K562 (cell line): ENCODE data around the gene SPATA45. TPM values are rescaled to one million over a fixed set of nuclear protein-coding genes. Genes with fewer than 3 reads are reported as not detected.

ENCODE experiments used
- ATF6 ChIP-seq: sonication (generic); formaldehyde crosslinking; IDR thresholded peaks from 2 replicates; pipeline ENCODE4 v1.4.0; 2020; ENCODE audit warnings: mild to moderate bottlenecking, missing genetic modification reagents
- BCOR ChIP-seq: fragments of 450-650 bp; IDR thresholded peaks from 2 replicates; pipeline ENCODE4 v1.6.1; 2016
- CBX8 ChIP-seq: fragments of 200-600 bp; sonication (generic); IDR thresholded peaks from 2 replicates; pipeline ENCODE4 v1.6.1; 2012; ENCODE audit warnings: borderline replicate concordance, mixed run types, low read depth, mild to moderate bottlenecking, moderate library complexity, mixed read lengths, low read length, control low read depth, inconsistent platforms; ENCODE audit not compliant: poor library complexity, severe bottlenecking; ENCODE audit errors: extremely low read depth
- CGGBP1 ChIP-seq: fragments of 250-450 bp; sonication (Bioruptor Pico); IDR thresholded peaks from 2 replicates; pipeline ENCODE4 v1.9.0; 2021; ENCODE audit warnings: mild to moderate bottlenecking
- L3MBTL2 ChIP-seq: fragments of 450-650 bp; IDR thresholded peaks from 2 replicates; pipeline ENCODE4 v1.6.1; 2016; ENCODE audit warnings: mild to moderate bottlenecking, moderate library complexity
- NFIC ChIP-seq: fragments of 450-650 bp; IDR thresholded peaks from 2 replicates; pipeline ENCODE4 v1.6.1; 2017; ENCODE audit warnings: mild to moderate bottlenecking, inconsistent platforms
- NR3C1 ChIP-seq: sonication (generic); formaldehyde crosslinking; IDR thresholded peaks from 2 replicates; pipeline ENCODE4 v1.8.1; 2022; ENCODE audit warnings: missing genetic modification reagents
- SAP30 ChIP-seq: fragments of 200-600 bp; sonication (generic); IDR thresholded peaks from 2 replicates; pipeline ENCODE4 v1.6.1; 2012; ENCODE audit warnings: borderline replicate concordance, low read depth, mild to moderate bottlenecking, moderate library complexity, low read length, control low read depth, inconsistent platforms; ENCODE audit not compliant: insufficient read depth, poor library complexity, severe bottlenecking
- SRSF3 ChIP-seq: fragments of 200-400 bp; formaldehyde crosslinking; IDR thresholded peaks from 2 replicates; pipeline ENCODE4 v1.6.1; 2016; ENCODE audit warnings: mild to moderate bottlenecking, low read length, moderate library complexity; ENCODE audit not compliant: insufficient read depth
- TEAD1 ChIP-seq, 2 experiments: fragments of 450-650 bp in 1 of 2; sonication (generic) in 1 of 2; formaldehyde crosslinking; IDR thresholded peaks; 2 replicates each; pipeline versions ENCODE4 v1.4.0 to v1.8.0; 2020 to 2022; ENCODE audit warnings: mild to moderate bottlenecking in 2 of 2, missing genetic modification reagents in 1 of 2
- YY1 ChIP-seq, 3 experiments: IDR thresholded peaks; 2 replicates each; pipeline ENCODE4 v1.6.1; 2011; ENCODE audit warnings: low read length in 2 of 3, mild to moderate bottlenecking in 2 of 3, moderate library complexity in 2 of 3, borderline replicate concordance in 1 of 3, control low read depth in 1 of 3, low read depth in 1 of 3; ENCODE audit not compliant: insufficient read depth in 3 of 3, insufficient replicate concordance in 2 of 3, control insufficient read depth in 1 of 3, insufficient read length in 1 of 3; ENCODE audit errors: extremely low read depth in 1 of 3
- ZFX ChIP-seq: sonication (generic); formaldehyde crosslinking; IDR thresholded peaks from 2 replicates; pipeline ENCODE4 v1.8.0; 2022; ENCODE audit warnings: mild to moderate bottlenecking, missing genetic modification reagents, moderate library complexity
- ZNF175 ChIP-seq: fragments of 200-800 bp; sonication (Bioruptor generic); IDR thresholded peaks from 2 replicates; pipeline ENCODE4 v1.6.1; 2016; ENCODE audit warnings: low read depth, mild to moderate bottlenecking, missing genetic modification characterization, missing compliant biosample characterization
- ZNF431 ChIP-seq: sonication (generic); formaldehyde crosslinking; IDR thresholded peaks from 2 replicates; pipeline ENCODE4 v1.8.0; 2022; ENCODE audit warnings: mild to moderate bottlenecking, missing genetic modification reagents
- ZNF609 ChIP-seq: sonication (generic); formaldehyde crosslinking; IDR thresholded peaks from 2 replicates; pipeline ENCODE4 v1.8.1; 2023; ENCODE audit warnings: missing genetic modification reagents, mild to moderate bottlenecking, borderline replicate concordance
- polyA plus RNA-seq, 8 experiments: library from polyadenylated mRNA; depleted of rRNA in 4 of 8; stranded (reverse) in 5 of 8; unstranded in 3 of 8; fragments of >200 nt; fragmentation: Nextera tagmentation in 2 of 8; fragmentation: Illumina TruSeq in 1 of 8; extraction: Ambion mirVana in 2 of 8; extraction: Trizol in 1 of 8; gene quantifications; 2 replicates each; pipeline versions ENCODE4 v1.2.1 to v1.2.3, GENCODE V29; 2011 to 2014; ENCODE audit warnings: inconsistent platforms in 1 of 8, missing spikeins in 1 of 8
- total RNA-seq, 7 experiments: library from RNA; depleted of rRNA in 6 of 7; stranded (reverse); fragments of >200 nt in 6 of 7; fragmentation: Illumina TruSeq in 2 of 7; extraction: Trizol in 2 of 7; gene quantifications; 2 replicates each; pipeline versions ENCODE4 v1.2.1 to v1.2.3, GENCODE V29; 2011 to 2021; ENCODE audit warnings: low replicate concordance in 1 of 7
- TF ChIP-seq, protein P1 (sequence below): fragments of 250-450 bp; sonication (Bioruptor Pico); IDR thresholded peaks from 2 replicates; pipeline ENCODE4 v1.8.0; 2021; ENCODE audit warnings: borderline replicate concordance, mild to moderate bottlenecking, moderate library complexity; ENCODE audit not compliant: poor library complexity, severe bottlenecking

The SPATA45 gene
- total and polyA plus RNA-seq, 9 of the 15 experiments (the other 6 are each of a cell fraction or from before 2014, with no cell fraction given) = 0.18 TPM; not detected in 8

- TF ChIP-seq ATF6 (CRISPR knock-in tag) = peak; percentile 81; the same call in 1 of the 2 replicates
- no peak for TF ChIP-seq ZNF609
- TF ChIP-seq ZNF175 (CRISPR knock-in tag) = peak; percentile 11; the same call in 1 of the 2 replicates
- peak; percentile 34 for TF ChIP-seq L3MBTL2
- no peak for TF ChIP-seq CBX8
- TF ChIP-seq ZNF431 (CRISPR knock-in tag) = no peak; the same call in 1 of the 2 replicates
- no peak for TF ChIP-seq BCOR
- TF ChIP-seq NR3C1 = peak; percentile 37; the same call in 1 of the 2 replicates
- TF ChIP-seq, protein P1, sequence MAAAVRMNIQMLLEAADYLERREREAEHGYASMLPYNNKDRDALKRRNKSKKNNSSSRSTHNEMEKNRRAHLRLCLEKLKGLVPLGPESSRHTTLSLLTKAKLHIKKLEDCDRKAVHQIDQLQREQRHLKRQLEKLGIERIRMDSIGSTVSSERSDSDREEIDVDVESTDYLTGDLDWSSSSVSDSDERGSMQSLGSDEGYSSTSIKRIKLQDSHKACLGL = no peak
- TF ChIP-seq YY1 (IDR thresholded peaks at IDR 0.05; ENCODE audit: borderline replicate concordance in 1 of 3, control insufficient read depth in 1 of 3, extremely low read depth in 1 of 3, insufficient read depth in 3 of 3, insufficient read length in 1 of 3, insufficient replicate concordance in 2 of 3, low read depth in 1 of 3, low read length in 2 of 3) = peak in 1 of 3 experiments; percentile 27
- no peak for TF ChIP-seq CGGBP1 (CRISPR knock-in tag)
- peak; percentile 15 for TF ChIP-seq SAP30
- no peak for TF ChIP-seq NFIC
- TF ChIP-seq SRSF3 = 0 out of 2 replicates have a peak, but pooled peaks have one; percentile 25
- peak; percentile 64 for TF ChIP-seq ZFX (CRISPR knock-in tag)
- no peak for TF ChIP-seq TEAD1 (CRISPR knock-in tag; IDR thresholded peaks at IDR 0.05)
These were observed 11.2 kb upstream of the SPATA45 start (continued) for GRCh38 chr1:212858461-212859265.
